HG03039 (cell line): ENCODE data around the gene ARHGAP32.
A peak's percentile ranks its signal among the peaks of the same experiment; 100 is the strongest.
"Not testable (repeated sequence)": the region's sequence is repeated elsewhere in the genome, so short reads cannot be mapped to it uniquely, and the experiment has no call there.

ENCODE experiments used
- ATAC-seq: cut with Tn5 transposase; IDR thresholded peaks from one replicate; pipeline ENCODE4 v1.9.1; 2021; ENCODE audit warnings: mild to moderate bottlenecking, moderate library complexity; ENCODE audit not compliant: unreplicated experiment

Gene ARHGAP32

GRCh38 chr11:129041611-129042018 is 150.5 kb downstream of the ARHGAP32 start:
- no peak for ATAC-seq

- ATAC-seq: no peak
Observed at GRCh38 chr11:129040934-129041333, 151.2 kb downstream of the ARHGAP32 start.

- ATAC-seq: no peak
Observed at GRCh38 chr11:129035244-129035643, 156.9 kb downstream of the ARHGAP32 start.

- no peak for ATAC-seq
Observed at GRCh38 chr11:129034001-129034400, 158.1 kb downstream of the ARHGAP32 start.

GRCh38 chr11:129023968-129024676 is 168.0 kb downstream of the ARHGAP32 start:
- no peak for ATAC-seq

- ATAC-seq: no peak
Observed at GRCh38 chr11:129021295-129021694, 170.8 kb downstream of the ARHGAP32 start.

GRCh38 chr11:129018991-129019390 is 173.1 kb downstream of the ARHGAP32 start:
- ATAC-seq: no peak

- no peak for ATAC-seq
Observed at GRCh38 chr11:129018126-129018525, 174.0 kb downstream of the ARHGAP32 start.

- ATAC-seq: no peak
Observed at GRCh38 chr11:129013737-129014475, 178.2 kb downstream of the ARHGAP32 start.

- ATAC-seq: no peak
Observed at GRCh38 chr11:129012880-129013279, 179.2 kb downstream of the ARHGAP32 start.

GRCh38 chr11:129006161-129006560 is 186.0 kb downstream of the ARHGAP32 start:
- ATAC-seq: no peak

GRCh38 chr11:128999165-128999564 is 193.0 kb downstream of the ARHGAP32 start:
- ATAC-seq: not testable (repeated sequence)

- no peak for ATAC-seq
Observed at GRCh38 chr11:128988242-128988970, 203.7 kb downstream of the ARHGAP32 start.

GRCh38 chr11:128985880-128986279 is 206.2 kb downstream of the ARHGAP32 start:
- ATAC-seq: no peak

GRCh38 chr11:128983023-128983422 is 209.1 kb downstream of the ARHGAP32 start:
- ATAC-seq: no peak

- ATAC-seq: no peak
Observed at GRCh38 chr11:128981254-128981653, 210.9 kb downstream of the ARHGAP32 start.

GRCh38 chr11:128970598-128971190 is 221.4 kb downstream of the ARHGAP32 start:
- no peak for ATAC-seq

- no peak for ATAC-seq
Observed at GRCh38 chr11:128968916-128969315, 223.2 kb downstream of the ARHGAP32 start.

- no peak for ATAC-seq
Observed at GRCh38 chr11:128967578-128967977, 224.5 kb downstream of the ARHGAP32 start.

- ATAC-seq: peak; percentile 96
Observed at GRCh38 chr11:128965485-128965884, 226.6 kb downstream of the ARHGAP32 start.

- ATAC-seq: no peak
Observed at GRCh38 chr11:128964463-128964930, 227.6 kb downstream of the ARHGAP32 start.
